HFF-Myc (cell line): Measurements from ENCODE around the gene ZNRF1.

ENCODE experiments used
- DNase-seq: peaks from one replicate; pipeline ENCODE4 v3.0.0-alpha.2; 2011; ENCODE audit warnings: low read depth; ENCODE audit errors: extremely low read depth
- H3K4me3 ChIP-seq: replicated peaks from 2 replicates; pipeline ENCODE4 v1.5.1; 2011; ENCODE audit warnings: low read depth, mild to moderate bottlenecking, control low read depth, low read length
- CTCF ChIP-seq: IDR thresholded peaks from 2 replicates; pipeline ENCODE4 v1.5.1; 2012; ENCODE audit warnings: mild to moderate bottlenecking, low read depth, low read length, control low read depth; ENCODE audit errors: missing control alignments

The ZNRF1 gene

DNA sequence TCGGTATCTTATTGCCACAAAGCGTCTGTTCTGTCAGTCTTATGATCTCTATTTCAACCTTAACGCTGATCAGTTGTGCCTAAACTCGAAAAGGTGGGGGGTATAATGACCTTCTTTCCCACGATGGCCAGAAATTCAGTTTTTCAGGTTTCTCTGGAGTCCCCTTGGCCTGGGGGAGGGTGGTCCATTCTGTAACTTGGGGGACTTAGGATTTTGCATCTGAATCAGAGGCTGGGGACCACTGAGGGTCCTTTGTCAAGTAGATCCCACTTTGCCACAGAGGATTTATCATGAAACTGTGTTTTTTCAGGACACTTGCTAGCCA is 7.6 kb upstream of the ZNRF1 start:
- H3K4me3 ChIP-seq, result no peak overlapping the region
- TF ChIP-seq CTCF, result no peak
- DNase-seq, result no peak

DNA sequence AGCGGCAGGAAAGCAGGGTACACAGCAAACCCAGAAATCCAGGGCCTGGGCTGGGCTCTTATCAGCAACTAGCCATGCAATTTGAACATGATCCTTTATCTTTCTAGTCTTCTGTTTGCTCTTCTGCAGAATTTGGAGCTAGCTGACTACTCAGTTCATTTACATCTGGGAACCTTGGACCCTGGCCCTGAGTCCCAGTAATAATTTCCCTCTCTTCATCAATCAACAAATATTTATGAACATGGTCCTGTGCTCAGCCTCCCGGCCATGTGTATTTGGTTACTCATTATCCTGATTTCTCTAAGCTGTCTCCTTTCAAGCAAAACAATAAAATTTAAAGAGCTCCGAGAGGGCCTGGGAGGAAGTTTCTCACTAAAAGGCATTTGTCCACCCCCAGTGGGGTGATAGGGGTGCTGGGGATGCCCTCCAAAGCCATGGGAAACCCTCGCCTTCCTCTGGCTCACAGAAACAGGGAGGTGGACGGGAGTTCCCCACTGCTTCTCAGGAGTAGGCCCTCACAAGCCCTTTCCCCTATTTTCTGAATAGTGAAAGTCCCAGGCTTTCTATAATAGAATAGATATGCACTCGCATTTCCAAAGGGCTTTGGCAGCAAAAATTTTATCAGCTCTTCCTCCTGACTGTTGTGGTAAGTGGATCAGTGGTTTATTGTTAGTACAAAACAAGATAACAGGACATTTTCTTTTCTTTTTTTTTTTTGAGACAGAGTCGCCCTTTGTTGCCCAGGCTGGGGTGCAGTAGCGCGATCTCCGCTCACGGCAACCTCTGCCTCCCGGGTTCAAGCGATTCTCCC is 7.0 kb upstream of the ZNRF1 start:
- no peak for DNase-seq
- no peak overlapping the region for H3K4me3 ChIP-seq
- no peak for TF ChIP-seq CTCF

- DNase-seq, result no peak
- TF ChIP-seq CTCF, result no peak
- no peak overlapping the region for H3K4me3 ChIP-seq
Observed at GRCh38 chr16:74995986-74996385, 2.8 kb upstream of the ZNRF1 start.

GRCh38 chr16:74997042-74997491 is 1.8 kb upstream of the ZNRF1 start:
- no peak overlapping the region for H3K4me3 ChIP-seq
- TF ChIP-seq CTCF, result no peak
- no peak for DNase-seq

DNA sequence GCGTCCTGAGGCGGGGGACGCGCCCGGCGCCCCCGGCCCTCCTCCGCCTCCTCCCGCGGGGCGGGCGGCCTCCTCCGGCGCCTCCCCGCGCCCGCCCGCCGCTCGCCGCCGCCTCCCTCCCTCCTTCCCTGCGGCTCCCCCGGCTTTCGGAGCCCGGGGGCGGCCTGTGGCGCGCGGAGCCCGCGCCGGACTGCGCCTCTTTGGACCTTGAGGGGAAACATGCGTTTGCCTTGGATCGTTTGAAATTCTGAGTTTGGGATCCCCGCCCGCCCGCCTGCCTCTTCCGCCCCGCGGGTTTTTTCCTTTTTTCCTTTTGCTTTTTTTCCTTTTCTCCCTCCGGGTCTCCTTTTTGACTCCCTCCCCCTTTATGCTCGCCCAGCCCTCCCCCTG is 390 bp downstream of the ZNRF1 start:
- H3K4me3 ChIP-seq, result peak overlapping the region; percentile 54
- no peak for TF ChIP-seq CTCF
- DNase-seq, result no peak

- TF ChIP-seq CTCF, result no peak
- DNase-seq, result no peak
- peak overlapping the region; percentile 54 for H3K4me3 ChIP-seq
Observed at GRCh38 chr16:74999609-75000480, 1.0 kb downstream of the ZNRF1 start.
